ENCODE results near the gene STXBP4. TPM values are rescaled to one million over a fixed set of nuclear protein-coding genes. Genes with fewer than 3 reads are reported as not detected.

Gene STXBP4
- total RNA-seq, 1 experiment from 2014 or later = 13.6 TPM

GRCh38 chr17:54968262-54968987 is at the start of gene STXBP4, which contains the start of gene COX11 (continued):
- TF ChIP-seq REST (IDR thresholded peaks at IDR 0.05; ENCODE audit: low read depth) = no peak
- no peak for TF ChIP-seq EZH2phosphoT487 (IDR thresholded peaks at IDR 0.05; ENCODE audit: borderline replicate concordance)
- TF ChIP-seq ATF3 (IDR thresholded peaks at IDR 0.05) = no peak
- no peak for TF ChIP-seq CEBPB (IDR thresholded peaks at IDR 0.05; ENCODE audit: low read depth)
- TF ChIP-seq EGR1 (IDR thresholded peaks at IDR 0.05; ENCODE audit: low read depth) = peak; percentile 21; the same call in 1 of the 2 replicates

- TF ChIP-seq SP1 (IDR thresholded peaks at IDR 0.05; ENCODE audit: low read depth) (no peak), JUND (IDR thresholded peaks at IDR 0.05) (no peak), YY1 (IDR thresholded peaks at IDR 0.05; ENCODE audit: extremely low read depth, insufficient replicate concordance, low read depth, low read length) (no peak), EZH2phosphoT487 (IDR thresholded peaks at IDR 0.05; ENCODE audit: borderline replicate concordance) (no peak), POLR2A (IDR thresholded peaks at IDR 0.05; ENCODE audit: borderline replicate concordance, extremely low read depth, insufficient read depth, insufficient read length) (no peak), POLR2AphosphoS5 (IDR thresholded peaks at IDR 0.05; ENCODE audit: low read depth, low read length) (no peak), RAD21 (IDR thresholded peaks at IDR 0.05; ENCODE audit: low read depth) (no peak), ZBTB33 (IDR thresholded peaks at IDR 0.05; ENCODE audit: extremely low read depth, insufficient replicate concordance, low read length) (no peak), ZFX (IDR thresholded peaks at IDR 0.05) (no peak), CEBPB (IDR thresholded peaks at IDR 0.05; ENCODE audit: low read depth) (no peak), SIN3A (IDR thresholded peaks at IDR 0.05; ENCODE audit: low read depth) (no peak), EZH2 (IDR thresholded peaks at IDR 0.05) (no peak), FOSL1 (IDR thresholded peaks at IDR 0.05; ENCODE audit: low read depth) (no peak)
- Histone ChIP-seq H3K4me3 (replicated peaks in 1 of 2; ENCODE audit: low read depth in 1 of 2, low read length in 2 of 2) (no peak overlapping the region), H3K9ac (ENCODE audit: low read length) (no peak overlapping the region), H3K27me3 (ENCODE audit: insufficient read depth, low read length) (no peaks in the 10 kb centered on the region), H2AFZ (ENCODE audit: low read depth, low read length, poor library complexity, severe bottlenecking) (no peak overlapping the region), H3K9me3 (ENCODE audit: control insufficient read depth in 1 of 2, insufficient read depth in 1 of 2, low read depth in 1 of 2, low read length in 2 of 2) (peaks cover 14 to 16% of the 10 kb centered on the region in 2 experiments; a peak in 3 of 4 replicates), H3K36me3 (ENCODE audit: control insufficient read depth in 1 of 2, insufficient read depth in 2 of 2, low read length in 2 of 2) (peaks cover 51 to 55% of the 10 kb centered on the region in 2 experiments), H4K20me1 (ENCODE audit: insufficient read depth) (no peaks in the 10 kb centered on the region; the same call in 1 of the 2 replicates), H3K4me2 (ENCODE audit: low read length) (no peak overlapping the region), H3K79me2 (ENCODE audit: insufficient read depth, low read length) (no peaks in the 10 kb centered on the region; the same call in 1 of the 2 replicates), H3K4me1 (ENCODE audit: control insufficient read depth in 1 of 2, insufficient read depth in 2 of 2, low read length in 2 of 2) (no peaks in the 10 kb centered on the region), H3K9me2 (ENCODE audit: insufficient read depth) (no peaks in the 10 kb centered on the region), H3K27ac (ENCODE audit: low read depth, low read length) (no peak overlapping the region)
- BruUV-seq (replicated peaks) = no TSS peak
- RAD21 ChIA-PET (ENCODE audit: low non-redundant PET in 1 of 2, low total read pairs in 2 of 2, uncharacterized antibody in 2 of 2, unreplicated experiment in 2 of 2) = no interaction called here
- CTCF ChIA-PET = no interaction called here
- POLR2A ChIA-PET = no interaction called here
- intact Hi-C loops (cut with micrococcal nuclease) = no loop called here
- ATAC-seq = no peak
- no peak for DNase-seq (ENCODE audit: low read depth, low spot score)
These were observed 49.1 kb upstream of the STXBP4 start for GRCh38 chr17:54919425-54919824.
